Measurements from ENCODE around the gene TAS2R4.
A peak's percentile ranks its signal among the peaks of the same experiment; 100 is the strongest.
"Not testable (repeated sequence)": the region's sequence is repeated elsewhere in the genome, so short reads cannot be mapped to it uniquely, and the experiment has no call there.

Gene TAS2R4

GRCh38 chr7:141776374-141776773 lies at the start of gene TAS2R4:
TSS of gene TAS2R4 (plus strand) at chr7:141776674. CDS start at chr7:141778489, 1,815 bp downstream.
- DNase-seq: no peak

GRCh38 chr7:141729020-141729419 lies 47.5 kb upstream of the TAS2R4 start:
- no peak for DNase-seq

GRCh38 chr7:141731476-141732149 lies 44.9 kb upstream of the TAS2R4 start:
- peak; percentile 3 for DNase-seq

- no peak for DNase-seq
Observed at GRCh38 chr7:141737118-141737835, 39.2 kb upstream of the TAS2R4 start.

GRCh38 chr7:141737836-141738591 lies 38.5 kb upstream of the TAS2R4 start, which contains the start of gene SSBP1:
TSS of gene SSBP1 (plus strand) at chr7:141738358. CDS start at chr7:141739167, 809 bp downstream.
- DNase-seq: peak; percentile 95

- DNase-seq: no peak
Observed at GRCh38 chr7:141738592-141739013, 37.9 kb upstream of the TAS2R4 start.

- no peak for DNase-seq
Observed at GRCh38 chr7:141739250-141739649, 37.2 kb upstream of the TAS2R4 start.

- no peak for DNase-seq
Observed at GRCh38 chr7:141742229-141742628, 34.2 kb upstream of the TAS2R4 start.

- DNase-seq: no peak
Observed at GRCh38 chr7:141744131-141744530, 32.3 kb upstream of the TAS2R4 start.

GRCh38 chr7:141748396-141748795 lies 28.1 kb upstream of the TAS2R4 start:
- DNase-seq: peak; percentile 15

- peak; percentile 3 for DNase-seq
Observed at GRCh38 chr7:141751904-141752303, 24.6 kb upstream of the TAS2R4 start.

- no peak for DNase-seq
Observed at GRCh38 chr7:141752634-141753033, 23.8 kb upstream of the TAS2R4 start.

GRCh38 chr7:141754939-141755338 lies 21.5 kb upstream of the TAS2R4 start:
- DNase-seq: peak; percentile 32

- DNase-seq: no peak
Observed at GRCh38 chr7:141763797-141764196, 12.7 kb upstream of the TAS2R4 start, which contains the start of gene TAS2R3. TSS of gene TAS2R3 (plus strand) at chr7:141764097. CDS start at chr7:141764159, 62 bp downstream.

- not testable (repeated sequence) for DNase-seq
Observed at GRCh38 chr7:141770083-141770583, 6.3 kb upstream of the TAS2R4 start.

- peak; percentile 44 for DNase-seq
Observed at GRCh38 chr7:141785706-141786552, 9.5 kb downstream of the TAS2R4 start.

GRCh38 chr7:141788296-141788695 lies 11.8 kb downstream of the TAS2R4 start:
- DNase-seq: no peak

- no peak for DNase-seq
Observed at GRCh38 chr7:141789917-141790316, 13.4 kb downstream of the TAS2R4 start, which contains the start of gene TAS2R5. TSS of gene TAS2R5 (plus strand) at chr7:141790217. CDS start at chr7:141790362, 145 bp downstream.

GRCh38 chr7:141792526-141792925 lies 16.1 kb downstream of the TAS2R4 start:
- no peak for DNase-seq

- no peak for DNase-seq
Observed at GRCh38 chr7:141820067-141820466, 43.6 kb downstream of the TAS2R4 start.

- not testable (repeated sequence) for DNase-seq
Observed at GRCh38 chr7:141822432-141822831, 46.0 kb downstream of the TAS2R4 start.

Measured in EL (cell line).